Common myeloid progenitor, CD34-positive (primary cell): ENCODE measurements around the gene GRK4.

ENCODE experiments used
- CTCF ChIA-PET: fragments of 350-600 bp; sonication (Branson Sonifier 250); formaldehyde crosslinking; loops from one replicate; lab custom pipeline; 2021; ENCODE audit warnings: antibody characterized with exemption; lab: Charles Lee
- POLR2A ChIA-PET: fragments of 350-600 bp; sonication (Branson Sonifier 250); formaldehyde crosslinking; loops from one replicate; lab custom pipeline; 2021; ENCODE audit warnings: antibody characterized with exemption; lab: Charles Lee
- DNase-seq, 3 donors: peaks; one replicate each; pipeline versions ENCODE4 v3.0.0 to v3.0.0-alpha.2; 2013
- H3K27ac ChIP-seq, 2 experiments: 1 replicate in 1 of 2; 2 replicates in 1 of 2; pipeline ENCODE4 v1.7.0; 2013; ENCODE audit warnings: inconsistent platforms in 2 of 2, low read length in 2 of 2, mild to moderate bottlenecking in 2 of 2, low read depth in 1 of 2, moderate library complexity in 1 of 2; ENCODE audit not compliant: severe bottlenecking in 2 of 2, insufficient read depth in 1 of 2, poor library complexity in 1 of 2
- H3K27me3 ChIP-seq, 5 experiments: replicated peaks in 2 of 5; 1 replicate in 3 of 5; 2 replicates in 2 of 5; pipeline versions ENCODE4 v1.6.1 to v1.7.0; 2013; ENCODE audit warnings: low read length in 4 of 5, mild to moderate bottlenecking in 2 of 5, moderate library complexity in 2 of 5, inconsistent platforms in 1 of 5; ENCODE audit not compliant: insufficient read depth in 5 of 5, control insufficient read depth in 4 of 5
- H3K36me3 ChIP-seq, 4 experiments: 1 replicate in 2 of 4; 2 replicates in 2 of 4; pipeline versions ENCODE4 v1.6.1 to v1.7.0; 2013; ENCODE audit warnings: low read length in 3 of 4, control low read depth in 1 of 4, mild to moderate bottlenecking in 1 of 4; ENCODE audit not compliant: control insufficient read depth in 4 of 4, insufficient read depth in 4 of 4
- H3K4me1 ChIP-seq, 4 experiments: 1 replicate in 3 of 4; 2 replicates in 1 of 4; pipeline versions ENCODE4 v1.6.1 to v1.7.1; 2013; ENCODE audit warnings: low read length in 3 of 4, mild to moderate bottlenecking in 3 of 4, control low read depth in 1 of 4, inconsistent platforms in 1 of 4, moderate library complexity in 1 of 4; ENCODE audit not compliant: control insufficient read depth in 4 of 4, insufficient read depth in 4 of 4; ENCODE audit errors: control extremely low read depth in 1 of 4
- H3K4me3 ChIP-seq, 7 experiments: 1 replicate in 4 of 7; 2 replicates in 3 of 7; pipeline versions ENCODE4 v1.5.1 to v1.7.0; 2013; ENCODE audit warnings: mild to moderate bottlenecking in 7 of 7, low read length in 6 of 7, moderate library complexity in 6 of 7, inconsistent platforms in 2 of 7, low read depth in 2 of 7, control low read depth in 1 of 7; ENCODE audit not compliant: insufficient read depth in 4 of 7, control insufficient read depth in 1 of 7; ENCODE audit errors: extremely low read depth in 1 of 7
- H3K9me3 ChIP-seq, 5 experiments: 1 replicate in 4 of 5; 2 replicates in 1 of 5; pipeline versions ENCODE4 v1.6.1 to v1.7.1; 2013; ENCODE audit warnings: low read length in 4 of 5, mild to moderate bottlenecking in 2 of 5, inconsistent platforms in 1 of 5, low read depth in 1 of 5, moderate library complexity in 1 of 5; ENCODE audit not compliant: control insufficient read depth in 4 of 5, insufficient read depth in 2 of 5; ENCODE audit errors: control extremely low read depth in 1 of 5
- WGBS: methylation state at CpG from one replicate; pipeline ENCODE4 v1.1.5; 2013; ENCODE audit not compliant: insufficient coverage; 5-methylcytosine and 5-hydroxymethylcytosine counted together

The GRK4 gene

GRCh38 chr4:2930758-2931511 lies 32.4 kb upstream of the GRK4 start:
- Histone ChIP-seq H3K27ac (peak overlapping the region in 1 of 2 experiments; percentile 34), H3K36me3 (peaks cover 0 to 63% (median 37%) of the 10 kb centered on the region in 4 experiments), H3K4me3 (peak overlapping the region in 1 of 7 experiments; percentile 1), H3K27me3 (no peaks in the 10 kb centered on the region), H3K4me1 (peaks cover 5 to 41% (median 37%) of the 10 kb centered on the region in 4 experiments), H3K9me3 (no peaks in the 10 kb centered on the region)
- ChIA-PET POLR2A (no interaction called here), CTCF (interaction anchor here (1.2 kb wide), 1 partner anchor 51 kb away, joined by 4 read pairs; no protein-coding TSS in a partner anchor)
- 93% methylated on average over 30 of the region's 34 CpGs for WGBS
- DNase-seq: no peak

GRCh38 chr4:2931512-2932301 lies 31.7 kb upstream of the GRK4 start:
- Histone ChIP-seq H3K4me1 (peaks cover 6 to 47% (median 41%) of the 10 kb centered on the region in 4 experiments), H3K4me3 (peak overlapping the region in 2 of 7 experiments; percentile 1 to 10), H3K27me3 (no peaks in the 10 kb centered on the region), H3K9me3 (no peaks in the 10 kb centered on the region), H3K36me3 (peaks cover 0 to 59% (median 32%) of the 10 kb centered on the region in 4 experiments), H3K27ac (peak overlapping the region in 1 of 2 experiments; percentile 34)
- 49% methylated on average over 29 of the region's 38 CpGs for WGBS
- DNase-seq: peak; percentile 68 to 88 (median 83)
- POLR2A ChIA-PET: no interaction called here
- CTCF ChIA-PET: interaction anchor here (1.2 kb wide), 1 partner anchor 52 kb away, joined by 4 read pairs; no protein-coding TSS in a partner anchor

DNA sequence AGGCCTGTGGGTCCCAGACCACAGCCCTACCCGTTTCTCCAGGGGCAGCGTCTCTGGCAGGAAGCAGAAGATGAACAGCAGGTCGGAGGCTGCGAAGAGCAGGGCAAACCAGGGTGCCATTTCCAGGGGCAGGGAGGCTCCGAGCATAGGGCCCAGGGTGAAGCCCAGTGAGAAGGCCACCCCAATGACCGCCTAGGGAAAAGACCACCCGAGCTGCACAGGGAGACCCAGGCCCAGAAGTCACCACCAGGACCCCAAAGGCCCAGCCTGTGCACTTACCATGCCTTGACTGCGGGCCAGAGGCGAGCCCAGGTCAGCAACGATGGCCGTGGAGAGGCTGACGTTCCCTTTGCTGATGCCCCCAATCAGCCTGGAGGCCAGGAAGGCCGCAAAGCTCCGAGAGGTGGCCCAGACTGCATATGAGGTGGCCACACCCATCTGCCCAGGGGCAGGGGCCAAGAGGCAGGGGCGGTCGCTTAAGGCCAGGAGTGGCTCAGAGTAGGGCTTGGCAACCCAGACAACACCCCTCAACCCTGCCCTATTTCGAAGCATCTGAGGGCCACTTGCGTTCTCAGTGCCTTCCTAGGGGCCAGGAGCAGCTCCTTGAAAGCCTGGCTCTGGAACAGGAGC lies 30.9 kb upstream of the GRK4 start:
- Histone ChIP-seq H3K27me3 (no peaks in the 10 kb centered on the region), H3K9me3 (no peaks in the 10 kb centered on the region), H3K27ac (peak overlapping the region in 1 of 2 experiments; percentile 52), H3K4me1 (peaks cover 6 to 47% (median 41%) of the 10 kb centered on the region in 4 experiments), H3K4me3 (peak overlapping the region in 2 of 7 experiments; percentile 62 to 93), H3K36me3 (peaks cover 0 to 59% (median 31%) of the 10 kb centered on the region in 4 experiments)
- no peak for DNase-seq
- POLR2A ChIA-PET: no interaction called here
- CTCF ChIA-PET: no interaction called here
- 84% methylated on average over 13 of the region's 18 CpGs for WGBS

- no peak for DNase-seq
- POLR2A ChIA-PET: no interaction called here
- peak overlapping the region in 4 of 7 experiments; percentile 62 to 93 (median 72) for H3K4me3 ChIP-seq
- 93% methylated on average over 13 of the region's 15 CpGs for WGBS
- H3K9me3 ChIP-seq: no peaks in the 10 kb centered on the region
- CTCF ChIA-PET: no interaction called here
- H3K27ac ChIP-seq: peak overlapping the region in 1 of 2 experiments; percentile 1
- H3K4me1 ChIP-seq: peaks cover 6 to 47% (median 41%) of the 10 kb centered on the region in 4 experiments
- H3K27me3 ChIP-seq: no peaks in the 10 kb centered on the region
- peaks cover 0 to 59% (median 34%) of the 10 kb centered on the region in 4 experiments for H3K36me3 ChIP-seq
Observed at GRCh38 chr4:2932951-2933565, 30.3 kb upstream of the GRK4 start.

- H3K4me1 ChIP-seq: peaks cover 6 to 47% (median 41%) of the 10 kb centered on the region in 4 experiments
- POLR2A ChIA-PET: no interaction called here
- H3K4me3 ChIP-seq: peak overlapping the region; percentile 40 to 93 (median 62)
Observed at GRCh38 chr4:2933566-2934076, 29.8 kb upstream of the GRK4 start.

GRCh38 chr4:2934077-2934812 lies 29.1 kb upstream of the GRK4 start:
- peaks cover 6 to 47% (median 41%) of the 10 kb centered on the region in 4 experiments for H3K4me1 ChIP-seq
- DNase-seq: peak; percentile 15 to 52 (median 44)
- H3K27ac ChIP-seq: no peak overlapping the region

More at GRCh38 chr4:2933566-2934076, 29.8 kb upstream of the GRK4 start:
- WGBS: 18% methylated on average over 22 of the region's 31 CpGs
- Histone ChIP-seq H3K27me3 (no peaks in the 10 kb centered on the region), H3K36me3 (peaks cover 0 to 57% (median 35%) of the 10 kb centered on the region in 4 experiments), H3K9me3 (no peaks in the 10 kb centered on the region), H3K27ac (peak overlapping the region in 1 of 2 experiments; percentile 1)
- DNase-seq: no peak
- CTCF ChIA-PET: no interaction called here

More at GRCh38 chr4:2934077-2934812, 29.1 kb upstream of the GRK4 start:
- ChIA-PET POLR2A (no interaction called here), CTCF (interaction anchor here (1.0 to 3.3 kb wide), 2 partner anchors 19 to 30 kb away, joined by 3 to 23 read pairs; partner anchors contain the start of gene GRK4)
- peak overlapping the region; percentile 80 to 95 (median 88) for H3K4me3 ChIP-seq
- WGBS: under 1% methylated on average over 30 of the region's 93 CpGs
- no peaks in the 10 kb centered on the region for H3K9me3 ChIP-seq
- H3K36me3 ChIP-seq: peaks cover 4 to 57% (median 38%) of the 10 kb centered on the region in 4 experiments
- no peaks in the 10 kb centered on the region for H3K27me3 ChIP-seq
